Panc1 (cell line): ENCODE data around the gene ZNF322. TPM values are rescaled to one million over a fixed set of nuclear protein-coding genes. Genes with fewer than 3 reads are reported as not detected.

Experiments
- ATAC-seq: fragments of 200-7000 bp; cut with Tn5 transposase; 2 replicates; pipeline ENCODE4 v1.9.1; 2020; ENCODE audit warnings: mild to moderate bottlenecking, moderate library complexity
- BruUV-seq: library from RNA; stranded (reverse); fragments of 400-500 nt; replicated peaks from 2 replicates; lab custom pipeline; 2021; lab: Mats Ljungman, UMichigan
- CTCF ChIA-PET: fragments of 300-600 bp; sonication (Branson Sonifier 250); formaldehyde crosslinking; loops from one replicate; lab custom pipeline; 2022; ENCODE audit warnings: antibody characterized with exemption; lab: Charles Lee
- POLR2A ChIA-PET: fragments of 300-600 bp; sonication (Branson Sonifier 250); formaldehyde crosslinking; loops from one replicate; lab custom pipeline; 2022; ENCODE audit warnings: antibody characterized with exemption; lab: Charles Lee
- DNase-seq: peaks from one replicate; pipeline ENCODE4 v3.0.0-alpha.2; 2010; ENCODE audit warnings: low read depth, low spot score
- H3K27ac ChIP-seq: 2 replicates; pipeline ENCODE4 v1.5.1; 2011; ENCODE audit warnings: mild to moderate bottlenecking, low read length, inconsistent platforms
- H3K27me3 ChIP-seq: fragments of 200-500 bp; sonication (Bioruptor generic); 2 replicates; pipeline ENCODE4 v1.6.0; 2014; ENCODE audit warnings: low read length, inconsistent platforms; ENCODE audit not compliant: control insufficient read depth, insufficient read depth
- H3K36me3 ChIP-seq: fragments of 200-500 bp; sonication (Bioruptor generic); 2 replicates; pipeline ENCODE4 v1.5.1; 2014; ENCODE audit warnings: inconsistent platforms, mild to moderate bottlenecking, low read length, moderate library complexity; ENCODE audit not compliant: control insufficient read depth, insufficient read depth
- H3K4me1 ChIP-seq: 2 replicates; pipeline ENCODE4 v1.5.1; 2011; ENCODE audit warnings: inconsistent platforms, mild to moderate bottlenecking, low read length, moderate library complexity; ENCODE audit not compliant: control insufficient read depth, insufficient read depth
- H3K4me3 ChIP-seq, 2 experiments: 2 replicates each; pipeline ENCODE4 v1.5.1; 2011 to 2012; ENCODE audit warnings: low read depth in 2 of 2, low read length in 2 of 2, mild to moderate bottlenecking in 2 of 2, inconsistent platforms in 1 of 2, moderate library complexity in 1 of 2
- H3K9me3 ChIP-seq: fragments of 200-500 bp; sonication (Bioruptor generic); 2 replicates; pipeline ENCODE4 v1.5.1; 2014; ENCODE audit warnings: low read depth, mild to moderate bottlenecking, inconsistent platforms, low read length, moderate library complexity; ENCODE audit not compliant: control insufficient read depth, insufficient read depth
- POLR2AphosphoS5 ChIP-seq: IDR thresholded peaks from 2 replicates; pipeline ENCODE4 v1.6.1; 2012; ENCODE audit warnings: mild to moderate bottlenecking, low read depth, low read length, moderate library complexity
- SIN3A ChIP-seq: IDR thresholded peaks from 2 replicates; pipeline ENCODE4 v1.6.1; 2012; ENCODE audit warnings: low read depth, mild to moderate bottlenecking, low read length, moderate library complexity, borderline replicate concordance; ENCODE audit not compliant: insufficient read depth
- TCF7L2 ChIP-seq: IDR thresholded peaks from 2 replicates; pipeline ENCODE4 v1.6.1; 2011; ENCODE audit warnings: mild to moderate bottlenecking, low read depth, low read length, inconsistent platforms
- in situ Hi-C: cut with HindIII; loops from 2 replicates; pipeline ENCODE4 v1.10.0; 2016; ENCODE audit warnings: low sequenced_read_pairs, low pct_unique_long_range_greater_than_20kb
- intact Hi-C: fragments of 100-400 bp; cut with micrococcal nuclease; formaldehyde crosslinking; loops from one replicate; pipeline ENCODE4 v1.10.0; 2022; ENCODE audit not compliant: unreplicated experiment
- total RNA-seq: library from RNA; stranded (reverse); gene quantifications from one replicate; pipeline ENCODE4 v1.2.1, GENCODE V29; 2021; ENCODE audit not compliant: unreplicated experiment
- TF ChIP-seq, protein P1 (sequence below): fragments of 450-650 bp; IDR thresholded peaks from 2 replicates; pipeline ENCODE4 v1.5.1; 2017; ENCODE audit warnings: mild to moderate bottlenecking
- TF ChIP-seq, protein P2 (sequence below), 2 experiments: IDR thresholded peaks; 2 replicates each; pipeline ENCODE4 v1.6.1; 2011 to 2012; ENCODE audit warnings: low read depth in 2 of 2, control low read depth in 1 of 2, low read length in 1 of 2, mild to moderate bottlenecking in 1 of 2, moderate library complexity in 1 of 2; ENCODE audit not compliant: insufficient read depth in 1 of 2

Gene ZNF322
- total RNA-seq, 1 experiment from 2014 or later: 31.2 TPM

DNA sequence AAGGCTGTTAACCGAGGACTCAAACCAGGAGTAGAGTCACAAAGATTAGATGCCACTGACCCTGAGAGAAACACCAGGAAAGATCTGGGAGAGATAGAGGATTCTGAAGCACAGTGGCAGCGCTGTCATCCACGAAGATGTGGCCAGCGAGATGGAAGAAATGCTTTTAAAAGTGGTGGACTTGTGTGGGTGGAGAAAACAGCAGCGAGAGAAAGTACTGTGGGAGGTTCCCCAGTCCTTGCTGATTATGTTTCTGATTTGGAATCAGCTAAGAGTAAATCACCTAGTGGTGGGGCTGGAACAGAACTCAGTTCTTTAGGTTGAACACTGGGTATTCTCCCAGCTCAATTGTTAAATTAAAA, 435 bp upstream of the ZNF322 start:
- Histone ChIP-seq H3K9me3 (peaks cover 22% of the 10 kb centered on the region; the same call in 1 of the 2 replicates), H3K4me1 (peaks cover 6% of the 10 kb centered on the region; the same call in 1 of the 2 replicates), H3K27ac (peak overlapping the region; percentile 90), H3K27me3 (peaks cover 2% of the 10 kb centered on the region; the same call in 1 of the 2 replicates), H3K4me3 (peak overlapping the region; percentile 64 to 91), H3K36me3 (peaks cover 12% of the 10 kb centered on the region)
- BruUV-seq: no TSS peak
- ChIA-PET CTCF (no interaction called here), POLR2A (no interaction called here)
- ATAC-seq: peak; percentile 72
- in situ Hi-C loops: no loop called here
- intact Hi-C loops: no loop called here
- peak; percentile 43 for DNase-seq
- no peak for TF ChIP-seq SIN3A
- TF ChIP-seq, protein P1, sequence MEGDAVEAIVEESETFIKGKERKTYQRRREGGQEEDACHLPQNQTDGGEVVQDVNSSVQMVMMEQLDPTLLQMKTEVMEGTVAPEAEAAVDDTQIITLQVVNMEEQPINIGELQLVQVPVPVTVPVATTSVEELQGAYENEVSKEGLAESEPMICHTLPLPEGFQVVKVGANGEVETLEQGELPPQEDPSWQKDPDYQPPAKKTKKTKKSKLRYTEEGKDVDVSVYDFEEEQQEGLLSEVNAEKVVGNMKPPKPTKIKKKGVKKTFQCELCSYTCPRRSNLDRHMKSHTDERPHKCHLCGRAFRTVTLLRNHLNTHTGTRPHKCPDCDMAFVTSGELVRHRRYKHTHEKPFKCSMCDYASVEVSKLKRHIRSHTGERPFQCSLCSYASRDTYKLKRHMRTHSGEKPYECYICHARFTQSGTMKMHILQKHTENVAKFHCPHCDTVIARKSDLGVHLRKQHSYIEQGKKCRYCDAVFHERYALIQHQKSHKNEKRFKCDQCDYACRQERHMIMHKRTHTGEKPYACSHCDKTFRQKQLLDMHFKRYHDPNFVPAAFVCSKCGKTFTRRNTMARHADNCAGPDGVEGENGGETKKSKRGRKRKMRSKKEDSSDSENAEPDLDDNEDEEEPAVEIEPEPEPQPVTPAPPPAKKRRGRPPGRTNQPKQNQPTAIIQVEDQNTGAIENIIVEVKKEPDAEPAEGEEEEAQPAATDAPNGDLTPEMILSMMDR: peak; percentile 58

- Histone ChIP-seq H3K36me3 (peaks cover 28% of the 10 kb centered on the region), H3K9me3 (peaks cover 46% of the 10 kb centered on the region; the same call in 1 of the 2 replicates), H3K27me3 (no peaks in the 10 kb centered on the region; the same call in 1 of the 2 replicates), H3K4me3 (no peak overlapping the region), H3K27ac (no peak overlapping the region), H3K4me1 (peaks cover 6% of the 10 kb centered on the region; the same call in 1 of the 2 replicates)
- TF ChIP-seq, protein P2, sequence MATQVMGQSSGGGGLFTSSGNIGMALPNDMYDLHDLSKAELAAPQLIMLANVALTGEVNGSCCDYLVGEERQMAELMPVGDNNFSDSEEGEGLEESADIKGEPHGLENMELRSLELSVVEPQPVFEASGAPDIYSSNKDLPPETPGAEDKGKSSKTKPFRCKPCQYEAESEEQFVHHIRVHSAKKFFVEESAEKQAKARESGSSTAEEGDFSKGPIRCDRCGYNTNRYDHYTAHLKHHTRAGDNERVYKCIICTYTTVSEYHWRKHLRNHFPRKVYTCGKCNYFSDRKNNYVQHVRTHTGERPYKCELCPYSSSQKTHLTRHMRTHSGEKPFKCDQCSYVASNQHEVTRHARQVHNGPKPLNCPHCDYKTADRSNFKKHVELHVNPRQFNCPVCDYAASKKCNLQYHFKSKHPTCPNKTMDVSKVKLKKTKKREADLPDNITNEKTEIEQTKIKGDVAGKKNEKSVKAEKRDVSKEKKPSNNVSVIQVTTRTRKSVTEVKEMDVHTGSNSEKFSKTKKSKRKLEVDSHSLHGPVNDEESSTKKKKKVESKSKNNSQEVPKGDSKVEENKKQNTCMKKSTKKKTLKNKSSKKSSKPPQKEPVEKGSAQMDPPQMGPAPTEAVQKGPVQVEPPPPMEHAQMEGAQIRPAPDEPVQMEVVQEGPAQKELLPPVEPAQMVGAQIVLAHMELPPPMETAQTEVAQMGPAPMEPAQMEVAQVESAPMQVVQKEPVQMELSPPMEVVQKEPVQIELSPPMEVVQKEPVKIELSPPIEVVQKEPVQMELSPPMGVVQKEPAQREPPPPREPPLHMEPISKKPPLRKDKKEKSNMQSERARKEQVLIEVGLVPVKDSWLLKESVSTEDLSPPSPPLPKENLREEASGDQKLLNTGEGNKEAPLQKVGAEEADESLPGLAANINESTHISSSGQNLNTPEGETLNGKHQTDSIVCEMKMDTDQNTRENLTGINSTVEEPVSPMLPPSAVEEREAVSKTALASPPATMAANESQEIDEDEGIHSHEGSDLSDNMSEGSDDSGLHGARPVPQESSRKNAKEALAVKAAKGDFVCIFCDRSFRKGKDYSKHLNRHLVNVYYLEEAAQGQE (IDR thresholded peaks at IDR 0.05; ENCODE audit: insufficient read depth in 1 of 2, low read depth in 2 of 2, low read length in 1 of 2): no peak
- TF ChIP-seq SIN3A: no peak
- TF ChIP-seq POLR2AphosphoS5: no peak
- TF ChIP-seq TCF7L2: no peak
- TF ChIP-seq, protein P1: no peak
- ChIA-PET POLR2A (no interaction called here), CTCF (no interaction called here)
- DNase-seq (no peak), ATAC-seq (no peak)
- no TSS peak for BruUV-seq
- intact Hi-C loops (no loop called here), in situ Hi-C loops (no loop called here)
These were observed 2.3 kb downstream of the ZNF322 start for GRCh38 chr6:26657256-26657655.
